Endodermal cell (in vitro differentiated cells): ENCODE data around the gene ACSM2B. TPM values are rescaled to one million over a fixed set of nuclear protein-coding genes. Genes with fewer than 3 reads are reported as not detected.

Experiments
- DNase-seq: peaks from one replicate; pipeline ENCODE4 v3.0.0-alpha.2; 2017
- H3K27ac ChIP-seq: 2 replicates; pipeline ENCODE4 v1.5.1; 2013; ENCODE audit warnings: mild to moderate bottlenecking, low read depth, low read length, moderate library complexity
- H3K27me3 ChIP-seq: 2 replicates; pipeline ENCODE4 v1.6.1; 2013; ENCODE audit warnings: mild to moderate bottlenecking, low read length, moderate library complexity; ENCODE audit not compliant: insufficient read depth, control insufficient read depth, poor library complexity, severe bottlenecking
- H3K36me3 ChIP-seq: 2 replicates; pipeline ENCODE4 v1.7.0; 2013; ENCODE audit warnings: mild to moderate bottlenecking, low read length, moderate library complexity; ENCODE audit not compliant: control insufficient read depth, insufficient read depth
- H3K4me1 ChIP-seq: one replicate; pipeline ENCODE4 v1.7.0; 2013; ENCODE audit warnings: low read length; ENCODE audit not compliant: control insufficient read depth, insufficient read depth
- H3K4me3 ChIP-seq: 2 replicates; pipeline ENCODE4 v1.5.1; 2013; ENCODE audit warnings: mild to moderate bottlenecking, low read length, moderate library complexity
- H3K9ac ChIP-seq: 2 replicates; pipeline ENCODE4 v1.6.1; 2013; ENCODE audit warnings: mild to moderate bottlenecking, low read length, moderate library complexity; ENCODE audit not compliant: poor library complexity, severe bottlenecking; ENCODE audit errors: extremely low read depth
- H3K9me3 ChIP-seq: 2 replicates; pipeline ENCODE4 v1.6.1; 2013; ENCODE audit warnings: mild to moderate bottlenecking, low read length, moderate library complexity; ENCODE audit not compliant: control insufficient read depth
- H3K27ac Mint-ChIP-seq: 2 replicates; pipeline ENCODE4 v1.8.0; 2020; ENCODE audit warnings: mixed read lengths
- H3K27me3 Mint-ChIP-seq: 2 replicates; pipeline ENCODE4 v1.8.0; 2021; ENCODE audit warnings: mild to moderate bottlenecking, mixed read lengths; ENCODE audit not compliant: insufficient read depth
- H3K36me3 Mint-ChIP-seq: 2 replicates; pipeline ENCODE4 v1.8.0; 2020; ENCODE audit warnings: low read depth, mixed read lengths
- H3K4me1 Mint-ChIP-seq: 2 replicates; pipeline ENCODE4 v1.8.0; 2020; ENCODE audit warnings: mixed read lengths
- H3K4me3 Mint-ChIP-seq: 2 replicates; pipeline ENCODE4 v1.8.0; 2020; ENCODE audit warnings: mild to moderate bottlenecking, moderate library complexity, mixed read lengths
- H3K9me3 Mint-ChIP-seq: 2 replicates; pipeline ENCODE4 v1.8.0; 2020; ENCODE audit warnings: mild to moderate bottlenecking, mixed read lengths
- CTCF ChIP-seq: fragments of 200-600 bp; sonication (generic); conservative IDR thresholded peaks from 2 replicates; pipeline ENCODE4 v1.5.0; 2021; ENCODE audit warnings: antibody characterized with exemption, mild to moderate bottlenecking
- WGBS, 2 experiments: methylation state at CpG; one replicate each; pipeline versions ENCODE4 v1.1.5 to v1.1.7; 2013; ENCODE audit warnings: missing lambda C conversion rate in 2 of 2, mixed read lengths in 1 of 2; ENCODE audit not compliant: insufficient coverage in 1 of 2, insufficient read length in 1 of 2; 5-methylcytosine and 5-hydroxymethylcytosine counted together
- total RNA-seq, 2 donors: library from RNA; stranded (reverse); fragmentation: NEBNext Ultra II Directional in 1 of 2; extraction: Animal tissue kit (Norgen Biotek cat#: 25700) in 1 of 2; gene quantifications; 2 replicates in 1 of 2; 3 replicates in 1 of 2; pipeline ENCODE4 v1.2.1, GENCODE V29; 2021

The ACSM2B gene
- total RNA-seq, 2 donors from 2014 or later = not detected

- TF ChIP-seq CTCF = no peak
- H3K27ac Mint-ChIP-seq = no peak overlapping the region
- Histone ChIP-seq H3K9me3 (no peaks in the 10 kb centered on the region), H3K4me3 (no peak overlapping the region), H3K27ac (no peak overlapping the region), H3K36me3 (no peaks in the 10 kb centered on the region), H3K4me1 (no peaks in the 10 kb centered on the region), H3K27me3 (no peaks in the 10 kb centered on the region), H3K9ac (no peak overlapping the region)
- no peaks in the 10 kb centered on the region for H3K36me3 Mint-ChIP-seq
- DNase-seq = no peak
- no peaks in the 10 kb centered on the region for H3K9me3 Mint-ChIP-seq
- 88% methylated on average over 2 of the region's 2 CpGs; no CpG with 5 or more reads in 1 of the 2 experiments for WGBS, 2 experiments
- H3K4me3 Mint-ChIP-seq = no peak overlapping the region
- peaks cover 3% of the 10 kb centered on the region for H3K4me1 Mint-ChIP-seq
- no peaks in the 10 kb centered on the region for H3K27me3 Mint-ChIP-seq
These were observed 43.8 kb upstream of the ACSM2B start for GRCh38 chr16:20620003-20620402.

- 69 to 89% methylated on average over 1 of the region's 1 CpG for WGBS, 2 experiments
- H3K36me3 ChIP-seq = no peaks in the 10 kb centered on the region
- H3K4me1 ChIP-seq = no peaks in the 10 kb centered on the region
- no peaks in the 10 kb centered on the region for H3K9me3 Mint-ChIP-seq
- H3K9ac ChIP-seq = no peak overlapping the region
- peaks cover 2% of the 10 kb centered on the region for H3K27me3 Mint-ChIP-seq
- H3K36me3 Mint-ChIP-seq = no peaks in the 10 kb centered on the region
- no peak overlapping the region for H3K27ac Mint-ChIP-seq
- H3K27ac ChIP-seq = no peak overlapping the region
- no peak overlapping the region for H3K4me3 ChIP-seq
- DNase-seq = no peak
- no peaks in the 10 kb centered on the region for H3K27me3 ChIP-seq
- H3K9me3 ChIP-seq = no peaks in the 10 kb centered on the region
- no peak overlapping the region for H3K4me3 Mint-ChIP-seq
- H3K4me1 Mint-ChIP-seq = peaks cover 3% of the 10 kb centered on the region
- no peak for TF ChIP-seq CTCF
These were observed 41.1 kb upstream of the ACSM2B start for GRCh38 chr16:20617271-20617670.

GRCh38 chr16:20614186-20615141 is 38.3 kb upstream of the ACSM2B start:
- H3K9ac ChIP-seq = no peak overlapping the region
- H3K9me3 Mint-ChIP-seq = no peaks in the 10 kb centered on the region
- peaks cover 9% of the 10 kb centered on the region for H3K27me3 Mint-ChIP-seq
- no peak overlapping the region for H3K27ac ChIP-seq
- no peaks in the 10 kb centered on the region for H3K27me3 ChIP-seq
- H3K36me3 ChIP-seq = no peaks in the 10 kb centered on the region
- H3K4me3 ChIP-seq = no peak overlapping the region
- H3K4me1 ChIP-seq = no peaks in the 10 kb centered on the region
- no peaks in the 10 kb centered on the region for H3K9me3 ChIP-seq
- peaks cover 3% of the 10 kb centered on the region for H3K4me1 Mint-ChIP-seq
- no peak overlapping the region for H3K4me3 Mint-ChIP-seq
- TF ChIP-seq CTCF = no peak
- WGBS, 2 experiments = 75 to 88% methylated on average over 2 to 3 of the region's 3 CpGs
- H3K36me3 Mint-ChIP-seq = no peaks in the 10 kb centered on the region
- DNase-seq = no peak
- no peak overlapping the region for H3K27ac Mint-ChIP-seq
